Prostate gland (tissue), 2 donors: Measurements from ENCODE around the gene FHIT. TPM values are rescaled to one million over a fixed set of nuclear protein-coding genes. Genes with fewer than 3 reads are reported as not detected.

Experiments
- DNase-seq: peaks from one replicate; pipeline ENCODE4 v3.0.0-alpha.2; 2019; ENCODE audit warnings: low spot score
- H3K27ac ChIP-seq, 2 donors: fragments of 200-600 bp; sonication (generic); 2 replicates each; pipeline ENCODE4 v1.5.1; 2017 to 2019
- H3K27me3 ChIP-seq: fragments of 200-600 bp; sonication (generic); replicated peaks from 2 replicates; pipeline ENCODE4 v1.5.1; 2019; ENCODE audit not compliant: insufficient read depth
- H3K36me3 ChIP-seq, 2 donors: fragments of 200-600 bp; sonication (generic); 1 replicate in 1 of 2; 2 replicates in 1 of 2; pipeline versions ENCODE4 v1.5.1 to v1.8.1; 2017 to 2019
- H3K4me1 ChIP-seq: fragments of 200-600 bp; sonication (generic); replicated peaks from 2 replicates; pipeline ENCODE4 v1.5.1; 2019
- H3K4me3 ChIP-seq, 2 donors: fragments of 200-600 bp; sonication (generic); 2 replicates each; pipeline ENCODE4 v1.5.1; 2017 to 2019
- H3K9me3 ChIP-seq: fragments of 200-600 bp; sonication (generic); 2 replicates; pipeline ENCODE4 v1.5.1; 2017
- CTCF ChIP-seq, 4 experiments: fragments of 200-600 bp in 2 of 4; fragments of 450-650 bp in 2 of 4; sonication (generic) in 2 of 4; IDR thresholded peaks; 1 replicate in 3 of 4; 2 replicates in 1 of 4; pipeline ENCODE4 v1.5.1; 2016 to 2019; ENCODE audit warnings: antibody characterized with exemption in 4 of 4, mild to moderate bottlenecking in 2 of 4, moderate library complexity in 2 of 4
- POLR2A ChIP-seq: fragments of 450-650 bp; IDR thresholded peaks from one replicate; pipeline ENCODE4 v1.6.1; 2016; ENCODE audit warnings: antibody characterized with exemption, mild to moderate bottlenecking
- POLR2AphosphoS5 ChIP-seq: sonication (generic); formaldehyde crosslinking; IDR thresholded peaks from one replicate; pipeline ENCODE4 v1.6.1; 2017; ENCODE audit warnings: antibody characterized with exemption
- WGBS: methylation state at CpG from one replicate; pipeline ENCODE4 v1.1.5; 2018; 5-methylcytosine and 5-hydroxymethylcytosine counted together
- intact Hi-C: fragments of 100-400 bp; cut with DNase I; formaldehyde crosslinking; loops from one replicate; pipeline ENCODE4 v1.14.2; 2022
- total RNA-seq, 2 donors: library from RNA; depleted of rRNA; stranded (reverse); fragments of >200 nt; gene quantifications; one replicate each; pipeline ENCODE4 v1.1.0, GENCODE V29; 2016

Gene FHIT
- total RNA-seq, 2 donors from 2014 or later: 6.4 to 10.4 TPM

DNA sequence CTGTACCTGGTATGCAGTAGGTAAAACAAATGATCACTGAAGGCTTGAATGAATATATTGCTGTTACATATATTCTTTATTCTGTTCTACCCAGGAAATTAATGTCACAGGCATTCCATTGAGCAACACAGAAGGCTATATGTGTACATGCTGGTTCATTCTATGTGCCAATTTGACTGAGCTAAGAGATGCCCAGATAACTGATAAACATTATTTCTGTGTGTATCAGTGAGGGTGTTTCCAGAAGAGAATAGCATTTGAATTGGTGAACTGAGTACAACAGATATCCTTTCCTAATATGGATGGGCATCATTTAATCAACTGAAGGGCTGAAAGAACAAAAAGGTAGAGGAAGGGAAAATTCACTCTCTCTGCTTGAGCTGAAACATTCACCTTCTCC is 886.8 kb downstream of the FHIT start:
- Histone ChIP-seq H3K36me3 (no peaks in the 10 kb centered on the region), H3K27ac (no peak overlapping the region), H3K9me3 (no peaks in the 10 kb centered on the region), H3K4me1 (no peaks in the 10 kb centered on the region), H3K27me3 (no peaks in the 10 kb centered on the region), H3K4me3 (no peak overlapping the region)
- intact Hi-C loops: no loop called here
- no peak for DNase-seq
- TF ChIP-seq POLR2A (no peak), CTCF (IDR thresholded peaks at IDR 0.05) (no peak), POLR2AphosphoS5 (no peak)

GRCh38 chr3:60363817-60364216 is 887.4 kb downstream of the FHIT start:
- H3K27ac ChIP-seq: no peak overlapping the region
- H3K4me3 ChIP-seq: no peak overlapping the region
- no peak for DNase-seq
- no peaks in the 10 kb centered on the region for H3K9me3 ChIP-seq
- H3K36me3 ChIP-seq: no peaks in the 10 kb centered on the region
- intact Hi-C loops: no loop called here
- TF ChIP-seq CTCF (IDR thresholded peaks at IDR 0.05) (no peak), POLR2AphosphoS5 (no peak), POLR2A (no peak)
- no peaks in the 10 kb centered on the region for H3K4me1 ChIP-seq
- no peaks in the 10 kb centered on the region for H3K27me3 ChIP-seq
- WGBS: 86% methylated on average over 2 of the region's 2 CpGs

GRCh38 chr3:60355825-60356224 is 895.4 kb downstream of the FHIT start:
- WGBS: 77% methylated on average over 2 of the region's 2 CpGs
- intact Hi-C loops: no loop called here
- Histone ChIP-seq H3K9me3 (no peaks in the 10 kb centered on the region), H3K4me3 (no peak overlapping the region), H3K4me1 (no peaks in the 10 kb centered on the region), H3K27me3 (no peaks in the 10 kb centered on the region), H3K27ac (no peak overlapping the region), H3K36me3 (no peaks in the 10 kb centered on the region)
- no peak for TF ChIP-seq POLR2A
- DNase-seq: no peak

- Histone ChIP-seq H3K36me3 (no peaks in the 10 kb centered on the region), H3K4me1 (no peaks in the 10 kb centered on the region), H3K9me3 (no peaks in the 10 kb centered on the region), H3K27me3 (no peaks in the 10 kb centered on the region), H3K27ac (no peak overlapping the region), H3K4me3 (no peak overlapping the region)
- DNase-seq: no peak
- TF ChIP-seq POLR2AphosphoS5: no peak
- TF ChIP-seq CTCF (IDR thresholded peaks at IDR 0.05): no peak
- TF ChIP-seq POLR2A: no peak
- WGBS: 81% methylated on average over 1 of the region's 1 CpG
- intact Hi-C loops: no loop called here
Observed at GRCh38 chr3:60351481-60351880, 899.8 kb downstream of the FHIT start.

DNA sequence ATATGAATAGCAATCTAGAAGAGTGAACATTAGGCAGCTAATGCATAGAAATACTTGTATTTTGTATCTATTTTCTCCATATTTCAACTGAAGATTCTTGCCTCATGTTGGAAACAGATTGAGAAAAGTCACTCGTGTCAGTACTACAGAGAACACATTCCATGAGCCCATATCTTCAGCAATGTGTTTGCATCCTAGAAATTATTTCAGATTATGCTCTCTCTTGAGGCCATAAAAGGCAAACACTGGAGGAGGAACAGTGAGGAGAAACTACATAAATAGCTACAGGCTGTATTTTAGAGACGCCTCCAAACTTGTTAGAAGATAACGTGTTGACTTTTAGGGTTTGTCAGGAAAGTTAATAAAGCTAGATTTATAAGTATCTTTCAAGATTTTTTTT is 906.9 kb downstream of the FHIT start:
- DNase-seq: no peak
- Histone ChIP-seq H3K36me3 (no peaks in the 10 kb centered on the region), H3K4me1 (no peaks in the 10 kb centered on the region), H3K27me3 (no peaks in the 10 kb centered on the region), H3K27ac (no peak overlapping the region), H3K4me3 (no peak overlapping the region), H3K9me3 (no peaks in the 10 kb centered on the region)
- 22% methylated on average over 3 of the region's 3 CpGs for WGBS
- intact Hi-C loops: no loop called here
- TF ChIP-seq POLR2AphosphoS5 (no peak), CTCF (IDR thresholded peaks at IDR 0.05) (no peak), POLR2A (no peak)

GRCh38 chr3:60343831-60344230 is 907.4 kb downstream of the FHIT start:
- H3K27me3 ChIP-seq: no peaks in the 10 kb centered on the region
- no peak for DNase-seq
- no peak overlapping the region for H3K27ac ChIP-seq
- intact Hi-C loops: no loop called here
- TF ChIP-seq CTCF (IDR thresholded peaks at IDR 0.05): no peak
- H3K4me1 ChIP-seq: no peaks in the 10 kb centered on the region
- WGBS: 88% methylated on average over 2 of the region's 2 CpGs
- H3K36me3 ChIP-seq: no peaks in the 10 kb centered on the region
- no peaks in the 10 kb centered on the region for H3K9me3 ChIP-seq
- no peak overlapping the region for H3K4me3 ChIP-seq
